GM12892 (cell line): Measurements from ENCODE around the gene ZBTB7C.

ENCODE experiments used
- DNase-seq: peaks from one replicate; pipeline ENCODE4 v3.0.0; 2011; ENCODE audit not compliant: insufficient read length
- FAIRE-seq: peaks from 2 replicates; lab custom pipeline; 2011; peaks lifted over from hg19 to GRCh38; lab: Jason Lieb, UNC
- POLR2A ChIP-seq: IDR thresholded peaks from 2 replicates; pipeline ENCODE4 v1.6.1; 2011; ENCODE audit warnings: low read depth, low read length, control low read depth
- POLR2AphosphoS5 ChIP-seq: IDR thresholded peaks from 2 replicates; pipeline ENCODE4 v1.6.1; 2011; ENCODE audit warnings: low read depth, low read length, control low read depth
- TAF1 ChIP-seq: IDR thresholded peaks from 2 replicates; pipeline ENCODE4 v1.6.1; 2011; ENCODE audit warnings: low read depth, mild to moderate bottlenecking, control low read depth, low read length, borderline replicate concordance

ZBTB7C gene

DNA sequence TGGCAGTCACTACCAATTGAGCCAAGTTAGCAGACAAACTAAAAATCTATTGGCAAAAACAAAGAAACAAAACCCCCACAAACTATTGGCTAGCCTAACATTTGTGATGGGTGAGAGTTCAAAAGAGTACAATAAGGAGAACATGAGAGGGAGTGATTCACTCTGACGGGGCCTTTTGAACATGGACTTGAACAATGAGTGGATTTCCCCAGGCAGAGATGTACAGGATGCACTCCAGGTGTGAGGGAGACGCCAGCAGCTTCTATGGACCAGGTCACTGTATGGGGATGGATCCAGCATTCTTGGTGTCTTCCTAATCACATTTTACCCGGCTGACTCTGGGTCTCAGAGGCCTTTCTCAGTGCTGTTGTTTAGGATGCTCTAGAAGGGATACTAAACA, 311.2 kb downstream of the ZBTB7C start:
- FAIRE-seq: no peak
- no peak for TF ChIP-seq TAF1
- TF ChIP-seq POLR2A: no peak
- TF ChIP-seq POLR2AphosphoS5: no peak
- no peak for DNase-seq

DNA sequence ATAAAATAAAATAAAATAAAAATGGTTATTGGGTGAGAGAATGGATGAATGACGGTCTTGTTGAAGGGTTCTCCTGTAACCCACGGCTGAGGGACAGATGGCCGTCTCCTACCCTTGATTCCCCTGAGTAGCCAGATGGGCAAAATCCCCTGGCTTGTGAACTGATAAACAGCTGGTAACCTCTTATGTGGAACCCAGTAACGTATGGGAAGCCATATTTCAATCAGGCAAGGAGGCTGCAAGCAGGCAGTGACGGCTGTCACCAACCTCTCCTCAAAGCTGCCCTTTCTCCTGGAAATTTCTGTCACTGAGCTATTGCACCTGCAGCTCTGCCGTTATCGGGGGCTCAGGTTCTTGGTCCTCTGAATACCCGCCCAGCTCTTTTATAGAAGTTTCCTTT, 313.5 kb downstream of the ZBTB7C start:
- DNase-seq (no peak), FAIRE-seq (no peak)

GRCh38 chr18:48093104-48093503, 316.1 kb downstream of the ZBTB7C start:
- DNase-seq: no peak
- TF ChIP-seq POLR2A (no peak), TAF1 (no peak), POLR2AphosphoS5 (no peak)
- FAIRE-seq: no peak

More for the DNA sequence above, 313.5 kb downstream of the ZBTB7C start:
- TF ChIP-seq POLR2AphosphoS5 (no peak), TAF1 (no peak), POLR2A (no peak)

GRCh38 chr18:48091869-48092497, 317.2 kb downstream of the ZBTB7C start:
- DNase-seq (no peak), FAIRE-seq (no peak)
- TF ChIP-seq TAF1: no peak
- no peak for TF ChIP-seq POLR2A
- no peak for TF ChIP-seq POLR2AphosphoS5

DNA sequence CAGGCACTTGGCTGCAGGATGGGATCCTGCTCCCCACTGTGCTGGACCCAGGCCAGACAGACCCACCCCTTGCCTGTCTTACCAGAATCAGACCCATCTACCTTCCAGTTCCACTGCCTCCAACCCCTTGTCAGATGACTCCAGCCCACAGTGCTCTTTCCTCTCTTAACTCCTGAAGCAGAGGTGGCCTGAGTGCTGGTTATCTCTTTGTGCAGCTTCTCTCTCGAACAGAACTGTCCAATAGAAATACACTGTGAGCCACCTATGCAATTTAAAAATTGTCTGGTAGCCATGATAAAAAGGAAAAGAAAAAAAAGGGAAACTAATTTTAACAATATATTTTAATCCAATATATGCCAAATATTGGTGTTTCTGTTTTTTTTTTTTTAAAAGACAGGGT, 318.5 kb downstream of the ZBTB7C start:
- TF ChIP-seq TAF1 (no peak), POLR2AphosphoS5 (no peak), POLR2A (no peak)
- FAIRE-seq (no peak), DNase-seq (no peak)

GRCh38 chr18:48090021-48090420, 319.2 kb downstream of the ZBTB7C start:
- FAIRE-seq: no peak
- no peak for DNase-seq
- no peak for TF ChIP-seq POLR2A
- TF ChIP-seq TAF1: no peak
- no peak for TF ChIP-seq POLR2AphosphoS5

DNA sequence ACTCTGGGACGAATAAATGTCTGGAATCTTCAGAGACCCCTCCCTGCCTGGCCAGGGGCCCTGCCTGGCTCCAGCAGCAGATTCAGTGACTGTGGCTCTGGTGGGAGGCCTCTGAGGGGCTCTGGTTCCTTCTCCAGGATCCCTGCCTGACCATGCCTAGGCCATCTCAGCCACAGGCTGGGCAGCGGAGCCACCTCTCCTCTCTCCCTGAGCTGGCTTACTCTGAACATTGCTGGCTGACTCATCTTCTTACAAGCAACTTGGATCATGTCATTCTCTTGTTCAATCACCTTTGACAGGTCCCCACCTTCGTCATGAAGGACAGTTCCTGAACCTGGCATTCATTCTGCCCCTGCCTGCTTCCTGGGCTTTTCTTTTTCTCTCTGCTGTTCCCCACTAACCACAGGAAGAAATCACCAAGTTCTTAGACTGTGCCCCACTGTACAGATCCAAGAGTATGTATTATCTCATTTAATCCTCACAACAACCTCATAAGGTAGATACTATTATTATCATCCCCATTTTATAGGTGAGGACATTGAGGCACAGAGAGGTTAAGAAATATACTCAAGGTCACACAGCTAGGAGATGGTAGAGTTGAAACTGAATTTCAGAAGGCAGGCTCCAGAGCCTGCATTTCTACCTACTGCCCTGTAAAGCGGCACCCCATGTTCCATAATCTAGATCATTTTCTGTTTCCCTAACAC, 323.2 kb downstream of the ZBTB7C start:
- DNase-seq (no peak), FAIRE-seq (no peak)
- no peak for TF ChIP-seq POLR2AphosphoS5
- TF ChIP-seq TAF1: no peak
- no peak for TF ChIP-seq POLR2A

DNA sequence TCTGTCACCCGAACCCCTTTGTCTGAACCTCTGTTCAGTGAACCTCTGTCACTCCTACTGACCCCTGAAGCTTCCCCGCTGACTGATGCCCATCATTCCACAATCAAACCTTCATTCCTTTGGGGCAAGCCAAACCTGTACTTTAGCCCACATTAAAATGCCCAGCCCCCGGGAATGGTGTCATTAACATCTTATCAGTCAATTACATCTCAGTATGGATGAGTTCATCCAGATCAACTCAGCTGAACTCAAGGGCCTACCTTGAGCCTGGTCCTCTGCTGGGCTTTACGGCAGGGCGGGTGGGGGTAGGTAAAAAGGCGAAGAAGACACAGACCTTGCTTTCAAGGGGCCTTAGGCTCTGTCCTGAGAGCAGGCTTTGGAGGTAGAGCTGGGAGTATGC, 324.3 kb downstream of the ZBTB7C start:
- FAIRE-seq: no peak
- TF ChIP-seq TAF1: no peak
- TF ChIP-seq POLR2AphosphoS5: no peak
- TF ChIP-seq POLR2A: no peak
- no peak for DNase-seq

DNA sequence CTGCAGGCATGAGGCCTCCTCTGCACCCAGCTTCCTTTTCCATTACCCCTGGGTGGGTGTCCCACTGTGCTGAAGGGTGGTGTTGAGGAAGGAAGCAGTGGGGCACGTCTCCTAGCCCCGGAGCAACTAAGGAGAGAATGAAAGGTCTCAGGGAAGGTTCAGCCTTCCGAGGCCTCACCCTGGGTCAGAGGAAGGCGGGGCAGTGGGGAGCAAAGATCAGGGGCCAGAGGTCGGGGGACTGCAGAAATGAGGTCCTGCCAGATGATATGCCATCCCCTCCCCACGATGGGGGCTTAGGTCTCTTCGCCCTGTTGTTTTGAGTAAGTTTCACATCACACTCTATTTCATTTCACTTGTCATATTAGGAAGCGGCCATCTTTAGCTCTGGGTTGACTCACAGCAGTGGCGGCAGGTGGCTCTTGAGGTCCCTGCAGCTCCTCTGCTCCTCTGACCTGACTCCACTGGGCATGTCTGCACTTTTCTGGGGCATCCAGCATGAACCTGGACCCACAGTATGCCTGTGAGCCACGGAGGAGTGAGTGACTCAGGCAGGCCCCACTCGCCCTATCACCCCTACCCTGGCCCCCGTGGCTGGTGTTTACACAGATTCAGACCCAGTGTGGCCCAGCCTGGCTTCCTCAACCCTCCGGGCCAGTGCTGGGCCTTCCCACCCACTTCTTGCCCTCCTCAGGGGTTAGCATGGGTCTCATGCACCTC, 325.0 kb downstream of the ZBTB7C start:
- DNase-seq (no peak), FAIRE-seq (no peak)
- TF ChIP-seq POLR2AphosphoS5: no peak
- TF ChIP-seq TAF1: no peak
- TF ChIP-seq POLR2A: no peak

DNA sequence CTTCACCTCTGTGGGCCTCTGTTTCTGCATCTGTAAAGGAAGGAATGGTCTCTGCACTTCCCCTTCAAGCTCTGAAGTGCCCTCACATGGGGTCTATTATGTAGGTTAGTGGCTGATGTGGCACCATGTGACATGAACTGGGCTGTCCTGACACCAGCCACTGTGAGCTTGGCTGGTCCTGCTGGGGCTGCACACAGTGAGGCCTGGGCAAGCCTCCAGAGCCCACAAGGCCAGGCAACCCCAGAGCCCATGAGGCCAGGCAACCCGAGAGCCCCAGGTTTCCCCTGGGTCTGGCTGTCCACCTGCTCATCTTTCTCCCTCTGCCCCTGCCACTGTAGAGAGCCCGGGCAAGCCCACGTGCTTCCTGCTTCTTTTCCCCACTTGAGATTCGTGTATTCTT, 328.6 kb downstream of the ZBTB7C start:
- FAIRE-seq (no peak), DNase-seq (no peak)
- TF ChIP-seq POLR2A: no peak
- no peak for TF ChIP-seq TAF1
- no peak for TF ChIP-seq POLR2AphosphoS5

DNA sequence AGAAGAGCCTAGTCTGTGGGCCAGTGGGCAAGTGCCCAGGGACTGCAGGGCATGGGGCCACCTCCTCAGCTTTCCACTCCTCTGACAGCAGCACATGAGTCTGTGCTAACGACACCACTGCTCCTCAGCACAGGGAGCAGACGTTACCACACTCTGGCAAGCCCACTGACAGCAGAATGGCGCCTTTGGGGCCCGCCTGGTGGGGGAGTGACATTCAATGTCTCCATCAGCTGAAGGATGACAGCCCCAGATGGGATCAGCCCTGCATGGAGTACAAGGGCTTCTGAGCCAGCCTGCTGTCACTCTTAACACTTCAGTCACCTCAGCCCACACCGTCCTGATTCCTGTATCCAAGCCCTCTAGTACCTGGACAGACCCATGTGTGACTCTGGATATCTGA, 329.3 kb downstream of the ZBTB7C start:
- DNase-seq (no peak), FAIRE-seq (no peak)

More for the DNA sequence above, 329.3 kb downstream of the ZBTB7C start:
- TF ChIP-seq POLR2A (no peak), POLR2AphosphoS5 (no peak), TAF1 (no peak)
